Raji (cell line): Measurements from ENCODE around the gene RAPGEF2.

ENCODE experiments used
- POLR2A ChIP-seq: IDR thresholded peaks from 2 replicates; pipeline ENCODE4 v1.6.1; 2011; ENCODE audit warnings: low read depth, low read length, control low read depth; ENCODE audit not compliant: insufficient read depth

Gene RAPGEF2

DNA sequence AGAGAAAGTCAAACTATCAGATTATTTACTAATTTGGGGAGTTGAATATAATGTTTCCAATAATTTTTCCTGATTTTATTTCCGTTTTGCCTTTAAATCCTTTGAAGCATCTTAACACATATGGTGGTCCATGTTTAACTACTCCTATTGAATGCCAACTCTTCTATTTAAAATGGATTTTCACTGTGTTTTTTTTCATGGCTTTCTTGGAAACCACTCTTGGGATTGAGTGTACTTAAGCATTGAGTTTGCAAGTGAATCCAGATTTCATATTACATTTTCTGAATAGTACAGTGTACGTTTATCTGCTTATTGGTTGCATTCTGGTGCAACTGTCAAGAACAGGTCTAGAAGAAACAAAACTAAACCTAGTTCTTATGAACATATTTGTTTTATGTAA lies 45.6 kb downstream of the RAPGEF2 start:
- TF ChIP-seq POLR2A: no peak

DNA sequence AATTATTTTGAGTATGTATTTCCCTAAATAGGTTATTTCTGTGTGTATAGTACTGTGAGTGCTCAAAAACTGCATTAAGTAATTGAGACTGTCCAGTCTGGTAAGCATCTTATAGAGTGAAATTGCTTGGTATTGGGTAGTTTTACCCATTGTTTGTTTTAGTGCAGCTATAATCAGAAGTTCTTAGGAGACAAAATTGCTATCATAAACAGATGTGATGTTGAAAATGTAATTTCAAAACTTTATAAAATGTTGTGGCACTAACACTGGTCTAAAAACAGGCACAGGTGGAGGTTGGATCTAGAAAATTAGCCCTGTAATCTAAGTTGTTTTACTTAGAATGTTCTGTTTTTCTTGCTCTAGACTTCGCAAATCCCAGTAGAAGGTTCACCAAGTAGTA lies 46.8 kb downstream of the RAPGEF2 start:
- no peak for TF ChIP-seq POLR2A

DNA sequence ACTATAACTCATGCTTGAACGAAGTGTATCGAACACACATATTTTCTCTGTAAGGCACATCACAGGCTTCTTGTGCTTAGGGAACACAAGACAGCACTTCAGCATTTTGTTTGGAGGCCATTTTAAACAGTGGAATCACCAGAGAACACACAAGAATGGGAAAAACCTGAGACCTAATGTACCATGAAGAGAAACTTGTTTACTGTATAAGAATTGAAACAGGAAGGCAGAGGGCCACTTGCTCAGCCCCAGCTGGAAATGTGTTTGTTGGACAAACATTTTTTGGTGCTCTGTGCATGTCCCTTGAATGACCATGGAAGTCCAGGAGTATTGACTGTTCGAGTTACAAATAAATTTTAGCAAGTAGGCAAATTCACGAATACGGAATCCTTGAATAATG lies 47.5 kb downstream of the RAPGEF2 start:
- no peak for TF ChIP-seq POLR2A

DNA sequence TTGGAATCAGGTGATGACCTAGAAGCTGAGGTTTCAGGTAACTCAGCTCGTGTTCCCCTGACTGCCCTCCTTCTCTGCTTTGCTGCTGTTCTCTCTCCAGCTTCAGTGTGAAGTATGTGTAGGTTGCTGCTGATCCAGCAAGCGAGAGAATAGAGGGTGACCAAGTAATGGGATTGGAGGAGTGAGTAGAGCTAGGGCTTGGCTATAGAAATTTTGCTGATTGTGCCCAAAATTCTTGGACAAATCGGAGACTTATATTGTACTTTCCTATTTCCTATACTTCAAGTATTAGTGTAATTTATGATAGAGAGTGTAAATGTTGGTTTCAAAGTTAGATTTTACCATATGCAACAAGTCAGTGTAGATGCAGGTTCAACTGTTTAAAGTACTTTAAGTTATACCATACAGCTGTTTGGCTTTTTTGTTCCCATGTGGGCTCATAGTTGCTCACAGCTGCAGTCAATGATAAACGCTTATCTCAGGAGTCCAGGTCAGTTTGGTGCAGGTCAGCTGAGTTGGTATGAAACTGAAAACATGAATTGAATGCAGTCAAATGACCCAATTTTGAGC lies 48.0 kb downstream of the RAPGEF2 start:
- TF ChIP-seq POLR2A: no peak

DNA sequence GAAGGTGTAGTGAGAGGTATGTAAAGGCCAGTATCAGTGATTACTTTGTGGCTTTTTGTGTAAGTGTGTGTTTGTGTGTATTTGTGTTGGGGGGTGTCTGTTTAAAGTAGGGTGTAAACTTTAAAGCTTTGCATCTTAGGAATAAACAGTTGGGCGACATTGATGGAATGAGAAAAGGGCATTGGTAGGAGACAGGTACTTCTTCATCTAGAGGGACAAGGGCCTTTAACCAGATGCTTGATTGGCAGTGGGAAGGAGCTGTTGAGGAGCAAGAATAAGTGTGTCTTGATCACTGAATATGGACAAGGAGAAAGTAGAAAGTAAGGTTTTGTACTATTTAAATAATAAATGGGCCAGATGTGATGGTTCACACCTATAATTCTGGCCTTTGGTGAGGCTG lies 48.8 kb downstream of the RAPGEF2 start:
- TF ChIP-seq POLR2A: no peak

DNA sequence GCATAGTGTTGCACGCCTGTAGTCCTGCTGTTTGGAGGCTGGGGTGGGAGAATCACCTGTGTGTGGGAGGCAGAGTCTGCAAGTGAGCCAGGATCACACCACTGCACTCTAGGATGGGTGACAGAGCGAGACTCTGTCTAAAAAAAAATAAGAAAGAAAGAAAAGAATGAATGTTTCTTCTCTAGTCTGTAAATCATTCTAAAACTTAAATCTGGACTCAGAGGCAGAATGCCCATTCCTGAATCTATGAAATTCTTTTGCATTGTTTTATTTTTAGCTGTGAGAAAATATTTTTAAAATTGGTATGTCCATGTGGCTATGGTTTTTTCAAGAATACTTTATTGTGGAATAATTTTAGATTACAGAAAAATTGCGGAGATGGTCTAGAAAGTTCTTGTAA lies 49.3 kb downstream of the RAPGEF2 start:
- TF ChIP-seq POLR2A: no peak

DNA sequence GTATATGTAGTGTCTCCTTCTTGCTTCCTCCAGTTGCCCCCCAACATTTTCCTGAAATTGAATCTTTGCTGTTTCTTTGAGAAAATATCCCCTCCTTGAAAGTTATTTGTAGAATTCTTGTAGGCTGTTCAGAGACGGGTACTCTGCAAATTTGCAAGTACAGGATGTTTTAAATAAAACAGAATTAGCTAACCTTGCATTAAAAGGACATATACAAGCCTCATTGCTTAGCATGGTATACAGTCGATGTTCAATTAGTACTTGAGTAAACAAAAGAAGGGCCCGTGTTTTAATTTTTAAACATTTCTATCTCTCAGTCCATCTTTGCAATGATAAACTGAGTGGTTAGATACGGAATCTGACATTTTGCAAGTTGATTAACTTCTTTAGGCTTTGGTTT lies 50.8 kb downstream of the RAPGEF2 start:
- no peak for TF ChIP-seq POLR2A

DNA sequence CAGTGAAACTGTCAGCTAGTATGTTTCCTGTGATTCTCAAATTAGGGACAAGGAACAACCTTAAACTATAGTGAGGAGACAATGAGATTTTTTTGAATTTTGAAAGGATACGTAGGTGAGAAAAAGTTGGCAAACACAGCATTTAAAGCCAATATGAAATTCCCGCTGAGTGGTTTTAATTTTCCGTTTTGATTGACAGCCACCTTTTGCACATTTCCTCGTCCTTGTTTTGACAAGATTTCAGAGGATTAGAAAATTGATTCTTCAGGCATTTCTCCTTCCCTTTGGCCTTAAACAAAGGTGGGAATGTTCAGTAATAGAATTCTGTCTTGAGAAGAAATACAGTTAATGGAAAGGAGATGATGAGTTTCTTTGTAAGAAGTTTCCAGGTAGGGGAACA lies 52.2 kb downstream of the RAPGEF2 start:
- no peak for TF ChIP-seq POLR2A

DNA sequence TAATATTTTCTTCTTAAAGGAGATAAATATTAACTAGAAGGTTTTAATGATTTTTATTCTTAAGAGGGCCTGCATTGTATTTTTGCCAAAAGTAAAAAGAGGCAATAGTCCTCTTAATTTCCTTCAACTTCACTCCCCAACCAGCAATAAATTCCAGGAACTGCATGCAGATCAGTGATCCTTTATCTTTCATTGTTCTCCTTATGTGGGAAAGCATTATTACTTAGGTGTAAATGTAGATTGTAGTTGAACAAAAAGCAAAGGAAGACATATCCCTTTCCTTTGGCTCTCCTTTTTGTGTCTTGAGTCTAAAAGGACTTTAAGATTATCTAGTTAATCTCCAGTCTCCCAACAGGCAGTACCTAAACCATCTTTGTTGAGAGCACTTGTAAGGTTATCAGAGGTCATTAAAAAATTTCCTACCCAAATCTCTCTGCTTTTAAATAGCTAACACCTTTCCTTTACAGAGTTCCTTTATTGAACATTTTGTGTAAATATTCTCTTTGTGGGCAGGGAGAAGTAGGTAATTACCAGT lies 55.3 kb downstream of the RAPGEF2 start:
- no peak for TF ChIP-seq POLR2A

DNA sequence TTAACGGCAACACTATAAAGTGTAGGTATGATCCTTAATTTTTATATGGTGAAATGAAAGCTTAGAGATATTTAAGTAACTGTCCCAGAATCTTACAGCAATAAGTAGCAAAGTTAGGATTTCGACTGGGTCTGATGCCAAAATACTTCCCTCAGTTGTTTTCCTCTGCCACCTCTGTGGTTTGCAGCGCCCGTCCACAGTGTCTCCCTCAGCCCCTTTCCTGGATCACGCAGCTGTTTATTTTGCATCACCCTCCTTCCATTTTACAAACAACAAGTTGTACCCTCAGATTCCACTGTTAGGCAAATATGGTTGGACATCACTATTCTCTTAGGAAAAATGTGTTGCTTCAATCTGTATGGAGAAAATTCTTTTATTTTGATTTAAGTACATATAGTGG lies 56.1 kb downstream of the RAPGEF2 start:
- no peak for TF ChIP-seq POLR2A

DNA sequence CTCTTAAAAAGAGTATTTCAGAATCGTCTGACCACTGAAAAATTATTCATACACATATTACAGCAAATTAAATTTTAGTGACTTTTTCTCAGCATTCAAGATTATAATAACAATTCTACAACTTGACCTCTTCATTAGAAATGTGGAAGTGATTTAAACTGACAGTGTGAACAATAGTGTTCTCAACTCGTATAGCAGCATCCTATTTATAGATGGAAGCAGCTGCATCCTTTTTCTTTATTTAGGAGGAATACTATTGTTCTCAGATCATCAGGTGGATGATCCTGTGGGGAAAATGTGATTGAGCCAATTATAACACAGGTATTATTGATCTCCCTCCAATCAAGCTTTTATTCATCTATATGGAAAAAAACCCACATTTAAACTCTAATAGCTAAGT lies 56.7 kb downstream of the RAPGEF2 start:
- no peak for TF ChIP-seq POLR2A

DNA sequence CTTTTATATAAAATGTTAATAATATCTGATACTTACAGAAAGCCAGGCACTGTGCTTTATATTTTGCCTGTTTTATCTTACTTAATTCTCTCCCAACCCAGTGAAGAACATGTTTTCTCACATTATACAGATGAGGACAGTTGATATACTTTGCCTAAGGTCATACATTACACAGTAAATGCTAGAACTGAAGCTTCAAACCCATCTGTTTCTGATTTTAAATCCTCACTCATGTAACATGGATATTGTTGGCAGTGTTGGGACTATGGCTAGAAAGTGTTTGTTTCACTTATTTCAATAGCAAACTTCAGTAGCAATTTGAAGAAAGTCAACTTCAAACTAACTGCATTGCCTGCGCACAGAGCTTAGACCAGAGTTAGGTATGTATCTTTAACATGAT lies 57.4 kb downstream of the RAPGEF2 start:
- TF ChIP-seq POLR2A: no peak

DNA sequence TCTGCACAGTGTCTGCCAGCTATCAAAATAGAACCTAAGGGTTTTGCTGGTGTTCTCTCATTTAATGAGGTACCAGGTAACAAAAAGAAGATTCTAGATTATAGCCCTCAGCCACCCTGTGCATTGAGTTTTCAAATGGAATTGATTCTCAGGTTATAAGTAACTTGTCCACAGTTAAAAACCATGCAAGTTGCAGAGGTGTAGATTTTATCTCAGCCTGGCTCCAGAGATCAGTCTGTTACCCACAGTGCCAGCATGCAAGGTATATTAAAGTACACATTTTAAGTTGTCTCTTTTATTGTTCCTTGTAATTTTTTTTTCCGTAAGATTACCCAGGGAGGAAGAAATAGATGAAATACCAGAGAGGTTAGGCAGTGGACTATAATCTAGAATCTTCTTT lies 59.7 kb downstream of the RAPGEF2 start:
- TF ChIP-seq POLR2A: no peak

DNA sequence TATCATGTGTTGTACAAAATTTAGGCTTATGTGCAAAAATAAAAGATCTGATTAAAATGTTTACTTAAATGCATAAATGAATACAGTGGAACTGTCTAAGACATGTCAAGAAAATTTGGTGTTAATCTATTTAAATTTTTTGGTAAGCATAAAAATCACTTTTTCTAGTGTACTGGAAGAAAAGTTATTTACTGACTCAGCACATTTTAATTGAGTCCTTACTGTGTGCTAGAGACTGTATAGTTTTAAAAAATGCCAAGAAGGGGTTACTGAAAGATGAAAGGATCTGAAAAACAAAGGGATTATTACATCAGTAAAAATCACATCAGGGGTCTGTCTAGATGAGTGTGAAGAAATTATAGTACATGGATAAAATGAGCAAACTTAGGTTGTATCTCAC lies 60.6 kb downstream of the RAPGEF2 start:
- TF ChIP-seq POLR2A: no peak

DNA sequence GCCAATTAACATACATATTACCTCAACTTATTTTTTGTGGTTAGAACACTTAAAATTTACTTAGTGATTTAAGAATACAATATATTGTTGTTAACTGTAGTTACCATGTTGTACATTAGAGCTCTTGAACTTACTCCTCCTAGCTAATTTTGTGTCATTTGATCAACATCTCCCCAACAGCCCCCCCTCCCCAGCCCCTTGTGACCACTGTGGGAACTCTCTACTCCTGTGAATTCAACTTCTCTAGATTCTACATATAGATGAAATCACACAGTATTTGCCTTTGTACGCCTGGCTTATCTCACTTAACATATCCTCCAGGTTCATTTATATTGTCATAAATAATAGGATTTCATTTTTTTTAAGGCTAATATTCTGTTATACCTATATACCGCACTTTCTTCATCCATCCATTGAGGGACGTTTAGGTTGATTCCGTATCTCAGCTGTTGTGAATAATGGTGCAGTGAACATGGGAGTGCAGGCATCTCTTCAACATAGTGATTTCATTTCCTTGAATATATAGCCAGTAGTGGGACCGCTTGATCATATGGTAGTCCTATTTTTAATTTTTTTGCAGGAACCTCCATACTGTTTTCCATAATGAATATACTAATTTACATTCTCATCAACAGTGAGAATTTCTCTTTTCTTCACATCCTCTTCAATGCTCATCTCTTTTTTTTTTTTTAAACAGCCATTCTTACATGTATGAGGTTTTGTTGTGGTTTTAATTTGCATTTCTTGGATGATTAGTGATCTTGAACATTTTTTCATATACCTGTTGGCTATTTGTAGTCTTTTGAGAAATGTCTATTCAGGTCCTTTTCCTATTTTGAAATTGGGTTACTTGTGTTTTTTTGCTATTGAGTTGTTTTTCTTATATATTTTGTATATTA lies 66.8 kb downstream of the RAPGEF2 start:
- no peak for TF ChIP-seq POLR2A

DNA sequence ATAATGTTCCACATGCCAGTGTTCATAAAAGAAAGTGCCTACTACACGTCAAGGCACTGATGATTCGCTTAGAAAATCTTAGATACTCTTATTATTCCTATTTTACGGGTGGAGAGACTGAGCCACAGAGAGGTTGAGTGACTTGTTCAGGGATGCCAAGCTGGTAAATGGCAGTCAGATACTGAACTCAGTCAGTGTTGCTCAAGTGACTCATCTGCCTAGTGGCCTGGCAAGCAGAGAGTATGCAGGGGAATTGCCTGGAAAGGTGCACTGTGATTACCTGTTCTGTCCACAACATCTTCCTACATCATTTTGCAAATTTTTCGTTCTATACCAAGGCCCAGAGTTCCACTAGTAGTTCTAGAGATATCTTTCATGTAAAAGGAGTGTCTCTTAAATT lies 68.4 kb downstream of the RAPGEF2 start:
- TF ChIP-seq POLR2A: no peak
